Fibroblast of mammary gland (primary cell): ENCODE results near the gene GRAMD1B.

Experiments used
- DNase-seq: peaks from one replicate; pipeline ENCODE4 v3.0.0-alpha.2; 2010; ENCODE audit warnings: low read depth
- H3K4me3 ChIP-seq: 2 replicates; pipeline ENCODE4 v1.5.1; 2011; ENCODE audit warnings: low read depth, mild to moderate bottlenecking, low read length, moderate library complexity; ENCODE audit not compliant: control insufficient read depth
- TF ChIP-seq, protein P1 (sequence below): conservative IDR thresholded peaks from 2 replicates; pipeline ENCODE4 v1.5.1; 2011; ENCODE audit warnings: low read depth, low read length, inconsistent platforms; ENCODE audit not compliant: control insufficient read depth, insufficient read depth

GRAMD1B gene

DNA sequence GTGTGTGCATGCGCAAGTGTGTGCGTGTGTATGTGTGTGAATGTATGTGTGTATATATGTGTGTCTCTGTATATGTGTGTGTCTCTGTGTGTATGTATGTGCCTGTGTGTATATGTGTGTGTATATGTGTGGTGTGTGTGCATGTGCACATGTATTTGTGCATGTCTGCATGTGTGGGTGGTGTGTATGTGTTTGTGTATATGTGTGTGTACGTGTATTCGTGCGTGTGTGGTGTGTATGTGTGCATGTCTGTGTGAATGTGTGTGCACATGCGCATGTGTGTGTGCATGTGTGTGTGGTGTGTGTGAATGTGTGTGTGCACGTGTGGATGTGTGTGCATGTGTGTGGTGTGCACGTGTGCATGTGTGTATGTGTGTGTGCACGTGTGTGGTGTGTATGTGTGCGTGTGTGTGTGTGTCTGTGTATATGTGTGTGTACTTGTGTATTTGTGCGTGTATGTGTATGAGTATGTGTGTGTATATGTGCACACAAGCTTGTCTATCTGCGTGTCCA lies 153.0 kb downstream of the GRAMD1B start:
- H3K4me3 ChIP-seq = no peak overlapping the region
- TF ChIP-seq, protein P1, sequence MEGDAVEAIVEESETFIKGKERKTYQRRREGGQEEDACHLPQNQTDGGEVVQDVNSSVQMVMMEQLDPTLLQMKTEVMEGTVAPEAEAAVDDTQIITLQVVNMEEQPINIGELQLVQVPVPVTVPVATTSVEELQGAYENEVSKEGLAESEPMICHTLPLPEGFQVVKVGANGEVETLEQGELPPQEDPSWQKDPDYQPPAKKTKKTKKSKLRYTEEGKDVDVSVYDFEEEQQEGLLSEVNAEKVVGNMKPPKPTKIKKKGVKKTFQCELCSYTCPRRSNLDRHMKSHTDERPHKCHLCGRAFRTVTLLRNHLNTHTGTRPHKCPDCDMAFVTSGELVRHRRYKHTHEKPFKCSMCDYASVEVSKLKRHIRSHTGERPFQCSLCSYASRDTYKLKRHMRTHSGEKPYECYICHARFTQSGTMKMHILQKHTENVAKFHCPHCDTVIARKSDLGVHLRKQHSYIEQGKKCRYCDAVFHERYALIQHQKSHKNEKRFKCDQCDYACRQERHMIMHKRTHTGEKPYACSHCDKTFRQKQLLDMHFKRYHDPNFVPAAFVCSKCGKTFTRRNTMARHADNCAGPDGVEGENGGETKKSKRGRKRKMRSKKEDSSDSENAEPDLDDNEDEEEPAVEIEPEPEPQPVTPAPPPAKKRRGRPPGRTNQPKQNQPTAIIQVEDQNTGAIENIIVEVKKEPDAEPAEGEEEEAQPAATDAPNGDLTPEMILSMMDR = no peak
- DNase-seq = no peak

DNA sequence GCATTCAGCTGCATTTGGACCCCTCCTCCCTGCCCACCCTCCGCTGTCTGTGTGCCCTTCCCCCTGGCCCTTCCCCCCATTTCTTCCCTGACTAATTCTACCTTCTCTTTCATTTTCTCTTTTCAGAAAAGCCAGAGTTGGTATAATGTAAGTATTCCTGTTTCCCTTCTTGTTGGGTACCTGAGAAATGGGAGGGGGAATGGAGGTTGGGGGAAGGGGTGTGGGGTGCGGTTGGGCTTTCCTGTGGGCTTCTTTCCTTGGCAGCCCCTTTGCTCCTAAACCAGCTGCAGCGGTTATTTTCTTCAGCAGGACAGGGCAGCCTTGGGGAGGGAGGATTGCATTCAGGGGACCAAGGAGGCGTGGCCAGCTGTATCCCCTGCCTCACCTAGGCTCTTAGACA lies 154.1 kb downstream of the GRAMD1B start:
- TF ChIP-seq, protein P1 = no peak
- no peak for DNase-seq
- H3K4me3 ChIP-seq = no peak overlapping the region

DNA sequence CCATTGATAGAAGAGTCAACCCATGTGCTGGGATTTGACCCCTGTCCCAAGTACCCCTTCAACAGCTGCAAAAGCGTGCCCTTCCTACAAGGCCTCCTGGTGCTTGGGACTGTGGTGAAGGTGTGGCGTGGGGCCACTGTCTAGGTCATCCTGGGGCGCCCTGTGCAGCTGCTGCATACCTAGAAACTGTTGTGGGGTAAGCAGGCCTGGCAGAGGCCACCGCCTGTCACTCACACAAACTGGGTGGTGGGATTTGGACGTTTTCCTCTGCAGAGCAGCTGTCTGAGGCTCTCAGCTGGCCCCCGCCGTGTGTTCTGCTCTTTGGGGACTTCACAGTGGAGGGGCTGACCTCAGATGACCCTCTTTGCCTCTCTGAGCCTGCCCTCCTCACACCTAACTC lies 154.7 kb downstream of the GRAMD1B start:
- TF ChIP-seq, protein P1 = no peak
- no peak for DNase-seq

DNA sequence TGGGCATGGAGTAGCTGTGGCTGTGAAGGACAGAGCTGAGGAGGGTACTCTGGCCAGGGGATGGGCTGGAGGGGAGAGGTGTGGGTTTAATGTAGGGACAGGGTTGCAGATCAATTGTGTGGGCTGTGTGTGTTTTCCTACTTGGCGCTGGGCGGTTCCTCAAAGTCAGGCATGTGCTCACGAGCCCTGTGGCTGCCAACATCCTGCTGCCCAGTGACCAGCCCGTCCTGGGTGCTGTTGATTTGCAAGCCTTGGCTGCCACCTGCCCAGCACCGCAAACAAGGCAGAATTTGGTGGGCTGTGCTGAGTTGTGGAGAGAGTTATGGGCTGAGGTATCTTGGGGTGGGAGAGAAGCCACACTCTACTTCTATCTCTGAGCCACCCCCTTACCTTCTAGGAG lies 155.1 kb downstream of the GRAMD1B start:
- H3K4me3 ChIP-seq = no peak overlapping the region
- TF ChIP-seq, protein P1 = no peak
- no peak for DNase-seq

More for the DNA sequence above, 154.7 kb downstream of the GRAMD1B start:
- no peak overlapping the region for H3K4me3 ChIP-seq

DNA sequence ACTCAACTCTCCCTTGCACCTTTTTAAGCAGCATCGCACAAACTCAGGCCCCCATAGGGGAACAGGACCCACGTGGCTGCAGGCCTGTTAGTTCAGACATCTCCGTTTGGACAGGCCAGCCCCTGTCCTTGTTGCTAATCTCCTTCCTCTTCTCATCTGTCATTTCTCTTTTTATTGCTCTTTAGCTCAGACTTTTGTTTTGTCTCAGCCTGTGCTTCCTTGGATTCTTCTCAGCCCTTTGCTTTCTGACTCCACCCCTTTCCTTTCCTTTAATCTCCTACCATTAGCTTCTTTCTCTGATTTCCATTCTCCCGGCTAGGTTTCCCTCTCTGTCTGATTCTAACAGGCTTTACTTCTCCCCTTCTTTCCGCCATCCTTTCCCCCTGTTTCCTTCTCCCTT lies 155.6 kb downstream of the GRAMD1B start:
- H3K4me3 ChIP-seq = no peak overlapping the region
- DNase-seq = no peak
- TF ChIP-seq, protein P1 = no peak

DNA sequence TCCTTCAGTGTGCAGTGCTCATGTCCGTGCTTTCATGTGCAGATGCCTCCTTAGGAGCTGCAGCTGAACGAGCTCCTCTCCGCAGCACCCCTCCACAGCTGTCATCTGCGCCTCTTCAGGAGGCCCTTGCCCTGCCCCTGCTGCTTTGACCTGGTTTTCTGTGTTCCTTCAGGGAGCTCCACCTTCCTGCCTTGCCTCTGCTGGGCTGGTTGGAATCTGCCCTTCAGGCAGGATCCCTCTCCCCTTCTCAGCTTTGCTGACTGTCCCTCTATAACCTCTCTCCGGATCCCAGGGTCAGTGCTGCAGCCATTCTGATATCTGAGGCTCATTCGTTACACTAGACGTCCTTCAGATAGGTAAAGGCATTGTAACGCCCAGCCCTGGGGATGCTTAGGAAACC lies 156.5 kb downstream of the GRAMD1B start:
- no peak overlapping the region for H3K4me3 ChIP-seq
- TF ChIP-seq, protein P1 = no peak
- no peak for DNase-seq

DNA sequence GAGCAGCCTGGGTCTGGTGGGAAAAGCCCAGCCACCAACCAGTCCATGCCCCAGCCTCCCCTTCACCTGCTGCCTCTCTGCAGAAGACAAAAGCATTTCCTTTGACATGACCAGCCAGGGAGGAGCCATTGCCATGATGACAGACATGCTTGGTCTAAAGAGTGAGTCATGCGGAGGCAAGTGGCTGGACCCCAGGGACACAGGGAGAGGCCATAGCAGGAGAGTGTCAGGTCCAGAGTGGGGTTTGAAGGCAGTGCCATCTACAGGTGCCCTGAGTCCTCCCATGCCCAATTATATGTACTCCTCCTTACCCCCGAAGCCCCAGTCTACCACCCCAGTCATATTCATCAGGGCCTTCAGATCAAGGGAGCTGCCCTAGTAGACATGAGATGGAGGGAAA lies 157.0 kb downstream of the GRAMD1B start:
- no peak overlapping the region for H3K4me3 ChIP-seq
- peak; percentile 7 for DNase-seq
- TF ChIP-seq, protein P1 = no peak
